Stimulated activated CD4-positive, alpha-beta T cell treated with anti-CD3 and anti-CD28 coated beads, Interleukin-15, amount 100 ng/mL, for 48 hours (primary cell): Measurements from ENCODE around the gene EIF1AD.
A peak's percentile ranks its signal among the peaks of the same experiment; 100 is the strongest.

Source experiments
- DNase-seq, 2 donors: peaks; one replicate each; pipeline ENCODE4 v3.0.0-alpha.2; 2020; ENCODE audit warnings: low read depth in 2 of 2

EIF1AD gene

DNA sequence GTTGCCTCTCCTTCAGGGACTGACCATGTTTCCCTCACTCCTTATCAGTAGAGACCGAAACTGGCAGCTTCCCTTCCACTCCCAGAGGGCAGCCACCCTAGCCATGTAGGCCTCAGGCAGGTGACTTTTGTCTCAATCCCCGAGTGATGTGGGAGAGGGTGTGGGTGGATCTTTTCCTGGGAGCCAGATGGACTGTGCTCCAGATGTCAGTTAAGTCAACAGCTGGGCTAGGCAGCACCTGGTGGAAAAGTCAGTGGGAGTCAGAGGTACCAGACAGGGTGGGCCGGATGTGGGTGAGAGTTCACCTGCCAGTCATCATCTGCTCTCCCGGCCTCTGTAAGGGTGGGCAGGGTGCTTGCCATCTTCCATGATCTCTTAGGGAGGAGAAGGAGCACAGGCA lies 2.2 kb upstream of the EIF1AD start:
- no peak for DNase-seq

GRCh38 chr11:66003291-66003690 lies 1.3 kb upstream of the EIF1AD start:
- DNase-seq = no peak

- DNase-seq = no peak
These were observed 780 bp upstream of the EIF1AD start for GRCh38 chr11:66002648-66003225.

DNA sequence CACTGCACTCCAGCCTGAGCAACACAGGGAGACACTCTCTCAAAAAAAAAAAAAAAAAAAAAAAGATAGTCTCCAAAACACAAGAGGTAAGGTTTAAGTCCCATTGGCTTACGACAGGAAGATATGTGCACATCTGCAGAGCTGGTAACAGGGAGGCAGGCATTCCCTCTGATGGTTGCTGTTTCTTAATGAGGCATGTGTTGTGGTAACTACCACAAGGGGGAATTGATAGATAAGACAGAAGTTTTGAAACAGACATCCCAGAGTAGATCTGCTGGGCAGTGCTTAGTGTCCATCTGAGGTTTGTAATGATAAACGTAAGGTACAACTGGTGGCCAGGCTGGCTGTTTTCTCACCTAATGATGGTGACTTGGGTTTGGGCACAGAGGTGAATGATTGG lies 4.7 kb downstream of the EIF1AD start:
- DNase-seq = no peak

DNA sequence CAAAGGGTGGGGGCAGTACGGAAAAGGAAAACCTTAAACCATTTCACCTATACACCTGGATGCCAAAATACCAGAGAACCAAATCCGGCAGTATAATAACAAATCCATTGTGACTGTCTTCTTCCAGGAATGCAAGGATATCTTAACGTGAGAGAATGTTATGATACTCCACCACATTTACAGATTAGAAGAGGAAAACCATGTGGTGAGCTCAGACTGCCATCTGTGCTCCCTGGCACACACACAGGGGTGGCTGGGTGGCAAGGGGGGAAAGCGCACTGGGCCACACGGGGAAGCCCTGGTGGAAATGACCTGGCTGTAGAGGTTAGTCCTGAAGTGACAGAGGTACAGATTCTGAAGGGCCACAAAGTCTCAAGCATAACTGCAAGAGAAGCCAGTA lies 9.9 kb downstream of the EIF1AD start:
- no peak for DNase-seq

DNA sequence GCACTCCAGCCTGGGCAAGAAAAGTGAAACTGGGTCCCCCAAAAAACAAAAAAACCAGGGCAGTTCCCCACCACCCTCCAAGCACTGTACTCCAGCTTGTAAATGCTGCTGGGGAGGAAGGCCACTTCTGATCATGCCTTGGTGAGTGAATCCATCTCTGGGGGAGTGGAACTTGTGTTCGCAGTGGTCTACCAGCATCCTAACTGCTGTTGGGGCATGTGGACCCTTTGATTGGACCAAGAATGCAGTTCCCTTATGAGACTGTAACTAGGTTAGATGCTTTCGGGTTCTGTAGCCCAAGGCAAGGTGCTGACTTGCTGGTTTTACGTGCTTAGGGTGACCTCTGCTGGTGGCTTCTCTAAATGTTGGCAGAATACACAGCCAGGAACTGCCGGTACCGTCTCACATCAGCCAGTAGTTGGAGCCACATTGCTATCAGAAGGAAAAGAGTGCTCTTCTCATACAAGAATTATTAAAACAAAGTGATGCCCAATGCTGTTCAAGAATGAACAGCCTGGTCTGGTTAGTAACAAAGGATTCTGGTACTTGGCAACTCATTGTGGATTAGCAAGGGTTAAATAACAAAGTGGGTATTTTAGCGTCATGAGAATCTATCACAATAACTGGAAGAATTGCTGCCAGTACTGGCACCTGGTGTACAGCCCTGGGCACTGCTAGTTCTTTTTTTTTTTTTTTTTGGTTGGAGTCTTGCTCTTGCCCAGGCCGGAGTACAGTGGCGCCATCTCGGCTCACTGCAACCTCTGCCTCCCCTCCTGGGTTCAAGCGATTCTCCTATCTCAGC lies 13.0 kb downstream of the EIF1AD start:
- DNase-seq = peak; percentile 83 to 88

- no peak for DNase-seq
These were observed 14.6 kb downstream of the EIF1AD start for GRCh38 chr11:65987336-65987735.

- DNase-seq = no peak
These were observed 18.4 kb downstream of the EIF1AD start for GRCh38 chr11:65983589-65983987.

GRCh38 chr11:65982824-65983588 lies 19.0 kb downstream of the EIF1AD start:
- no peak for DNase-seq

GRCh38 chr11:65981972-65982823 lies 19.8 kb downstream of the EIF1AD start:
- DNase-seq = no peak

GRCh38 chr11:65981101-65981740 lies 20.7 kb downstream of the EIF1AD start:
- no peak for DNase-seq

GRCh38 chr11:65979261-65979759 lies 22.6 kb downstream of the EIF1AD start:
- no peak for DNase-seq

- DNase-seq = no peak
These were observed 23.3 kb downstream of the EIF1AD start for GRCh38 chr11:65978391-65979238.

DNA sequence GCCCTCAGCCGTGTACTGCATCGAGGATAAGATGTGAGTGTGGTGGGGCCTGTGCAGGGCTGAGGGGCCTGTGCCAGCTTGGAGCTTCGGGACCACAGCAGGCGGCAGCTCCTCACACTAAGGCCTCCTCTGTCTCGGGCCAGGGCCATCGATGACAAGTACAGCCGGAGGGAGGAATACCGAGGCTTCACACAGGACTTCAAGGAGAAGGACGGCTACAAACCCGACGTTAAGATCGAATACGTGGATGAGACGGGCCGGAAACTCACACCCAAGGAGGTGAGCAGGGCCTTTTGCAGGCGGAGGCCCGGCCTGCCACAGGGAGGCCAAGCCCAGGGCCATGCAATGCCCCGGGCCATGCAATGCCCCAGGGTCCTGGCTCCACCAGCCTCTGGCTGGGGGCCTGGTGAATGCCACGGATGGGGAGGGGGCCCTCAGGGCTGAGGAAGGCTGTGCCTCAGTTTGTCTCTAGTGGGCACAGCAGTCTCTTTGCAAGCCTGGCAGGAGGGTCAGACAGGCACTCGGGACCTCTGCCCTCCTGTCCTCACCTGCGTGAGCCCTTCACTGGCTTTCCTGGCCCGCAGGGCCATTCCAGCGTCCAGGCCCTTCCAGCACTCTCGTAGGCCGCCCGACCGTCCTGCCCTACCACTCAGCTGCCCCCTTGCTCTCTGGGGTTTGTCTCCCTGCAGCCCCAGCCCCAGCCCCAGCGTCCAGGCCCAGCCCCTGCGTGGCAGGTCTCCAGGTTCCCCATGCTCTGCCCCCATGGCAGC lies 24.2 kb downstream of the EIF1AD start:
- no peak for DNase-seq

DNA sequence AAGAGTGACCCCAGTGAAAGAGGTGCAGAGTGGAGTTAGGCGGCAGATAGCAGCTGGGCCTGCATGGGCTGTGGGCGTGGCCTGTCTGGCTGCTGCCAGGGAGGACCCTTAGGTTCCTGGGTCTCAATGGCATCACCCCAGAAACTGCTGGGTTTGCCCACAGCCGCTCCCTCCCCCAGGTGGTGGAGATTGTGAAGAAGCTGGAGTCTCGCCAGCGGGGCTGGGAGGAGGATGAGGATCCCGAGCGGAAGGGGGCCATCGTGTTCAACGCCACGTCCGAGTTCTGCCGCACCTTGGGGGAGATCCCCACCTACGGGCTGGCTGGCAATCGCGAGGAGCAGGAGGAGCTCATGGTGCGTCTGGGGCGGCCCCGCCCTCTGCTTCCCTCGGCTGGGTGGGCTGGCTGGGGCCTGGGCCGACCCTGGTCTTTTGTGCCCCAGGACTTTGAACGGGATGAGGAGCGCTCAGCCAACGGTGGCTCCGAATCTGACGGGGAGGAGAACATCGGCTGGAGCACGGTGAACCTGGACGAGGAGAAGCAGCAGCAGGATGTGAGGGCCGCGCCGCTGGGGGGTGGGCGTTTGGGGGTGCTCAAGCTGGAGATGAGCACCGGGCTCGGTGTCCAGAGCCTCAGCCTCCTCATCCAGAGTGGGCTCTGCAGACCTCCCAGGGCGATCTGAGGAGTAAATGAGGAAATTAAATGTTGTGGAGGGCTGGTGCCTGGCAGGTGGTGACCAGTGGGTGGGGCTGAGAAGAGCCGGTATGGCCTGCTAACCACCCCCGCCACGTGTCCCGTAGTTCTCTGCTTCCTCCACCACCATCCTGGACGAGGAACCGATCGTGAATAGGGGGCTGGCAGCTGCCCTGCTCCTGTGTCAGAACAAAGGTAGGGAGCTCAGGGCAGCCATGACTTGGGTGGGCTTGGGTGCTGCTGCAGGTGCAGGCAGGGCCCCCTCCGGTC lies 25.5 kb downstream of the EIF1AD start:
- no peak for DNase-seq

DNA sequence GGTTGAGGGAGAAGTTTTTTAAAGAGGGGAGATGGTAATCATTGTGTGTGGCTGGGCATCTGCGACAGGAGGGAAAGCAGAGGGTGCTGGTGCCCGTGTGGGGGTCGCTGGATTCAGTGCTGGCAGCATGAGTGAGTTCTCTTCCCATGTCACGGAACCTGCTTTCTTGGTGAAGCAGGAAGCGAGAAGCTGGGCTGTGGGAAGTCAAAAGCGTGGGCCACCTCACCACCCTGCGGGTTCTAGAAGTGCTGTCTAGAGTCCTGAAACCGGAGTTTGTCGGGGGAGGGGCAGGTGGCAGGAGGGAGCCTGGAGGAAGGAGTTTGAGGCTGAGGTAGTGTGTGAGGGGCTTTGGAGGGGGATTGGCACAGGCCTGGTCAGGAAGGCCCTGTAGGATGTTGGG lies 26.2 kb downstream of the EIF1AD start:
- no peak for DNase-seq

GRCh38 chr11:65973439-65974110 lies 28.4 kb downstream of the EIF1AD start:
- DNase-seq = no peak

DNA sequence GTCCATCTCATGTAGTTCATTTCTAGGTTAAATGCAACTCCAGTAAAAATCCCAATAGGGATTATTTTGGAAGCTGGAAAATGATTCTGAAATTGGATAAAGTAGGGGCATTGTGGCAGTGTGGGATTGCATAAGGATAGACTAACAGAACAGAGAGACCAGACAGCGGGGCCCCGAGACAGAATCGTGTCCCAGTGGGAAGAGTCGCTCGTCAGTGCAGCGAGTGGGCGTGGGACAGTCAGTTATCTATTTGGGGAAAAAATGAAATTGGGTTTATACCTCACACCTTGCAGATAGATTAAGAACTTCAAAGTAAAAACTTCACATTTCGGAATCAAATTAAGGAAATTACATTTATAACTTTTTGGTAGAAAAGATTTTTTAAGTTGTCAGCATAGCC lies 29.8 kb downstream of the EIF1AD start:
- no peak for DNase-seq
